Measurements from ENCODE around the gene AXIN1. TPM values are rescaled to one million over a fixed set of nuclear protein-coding genes. Genes with fewer than 3 reads are reported as not detected.
"Not testable (repeated sequence)": the region's sequence is repeated elsewhere in the genome, so short reads cannot be mapped to it uniquely, and the experiment has no call there.

The AXIN1 gene
- total RNA-seq, 1 donor from 2014 or later: 19.4 TPM

DNA sequence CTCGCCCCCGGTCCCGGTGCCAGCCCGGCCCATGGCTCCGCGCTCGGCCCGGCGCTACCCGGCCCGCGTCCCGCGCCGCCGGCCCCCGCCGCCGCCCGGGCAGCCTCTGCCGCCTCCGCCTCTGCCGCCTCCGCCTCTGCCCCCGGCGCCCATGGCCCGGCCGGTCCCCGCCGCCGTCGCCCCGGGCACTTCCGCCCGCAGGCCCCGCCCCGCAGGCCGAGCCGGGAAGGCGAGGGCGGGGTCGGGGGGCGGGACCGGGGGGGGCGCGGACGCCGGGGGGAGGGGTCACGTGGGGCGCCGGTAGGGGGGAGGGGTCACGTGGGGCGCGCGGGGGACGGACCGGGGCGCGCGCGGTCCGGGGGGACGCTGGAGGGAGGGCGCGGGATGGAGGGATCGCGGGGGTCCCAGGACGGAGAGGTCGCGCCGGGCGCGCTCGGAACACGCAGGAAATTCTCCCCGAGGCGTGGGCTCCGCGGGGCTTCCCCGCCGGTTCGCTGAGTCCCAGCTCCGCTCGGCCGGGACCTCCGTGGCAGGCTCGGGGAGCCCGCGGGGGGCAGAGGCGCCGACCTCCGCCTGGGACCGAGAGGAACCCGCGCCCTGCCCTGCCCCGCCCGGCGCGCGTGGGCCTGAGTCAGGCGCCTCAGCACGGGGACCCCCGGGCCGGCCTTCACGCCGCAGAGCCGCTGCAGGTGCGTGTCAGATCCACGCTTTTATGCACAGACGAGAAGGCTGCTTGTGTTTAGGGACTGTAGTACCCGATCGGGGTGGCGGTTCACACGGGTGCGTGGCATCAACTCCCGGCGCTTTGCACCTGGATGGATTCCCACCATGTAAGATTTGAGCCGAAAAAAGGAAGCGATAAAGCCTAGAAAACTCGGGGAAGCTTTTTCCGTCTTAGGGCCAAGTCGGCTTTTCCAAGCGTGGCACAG is 29.5 kb upstream of the AXIN1 start, which contains the start of gene PGAP6:
PGAP6 (minus strand) TSS at position 190 of the 929 bp plus-strand sequence; CDS start at position 33, 157 bp downstream.
- no peak for DNase-seq (ENCODE audit: low spot score)

- DNase-seq (ENCODE audit: low spot score): no peak
These were observed 28.7 kb upstream of the AXIN1 start for GRCh38 chr16:381012-381788.

GRCh38 chr16:380762-381011 is 28.2 kb upstream of the AXIN1 start:
- no peak for DNase-seq (ENCODE audit: low spot score)

DNA sequence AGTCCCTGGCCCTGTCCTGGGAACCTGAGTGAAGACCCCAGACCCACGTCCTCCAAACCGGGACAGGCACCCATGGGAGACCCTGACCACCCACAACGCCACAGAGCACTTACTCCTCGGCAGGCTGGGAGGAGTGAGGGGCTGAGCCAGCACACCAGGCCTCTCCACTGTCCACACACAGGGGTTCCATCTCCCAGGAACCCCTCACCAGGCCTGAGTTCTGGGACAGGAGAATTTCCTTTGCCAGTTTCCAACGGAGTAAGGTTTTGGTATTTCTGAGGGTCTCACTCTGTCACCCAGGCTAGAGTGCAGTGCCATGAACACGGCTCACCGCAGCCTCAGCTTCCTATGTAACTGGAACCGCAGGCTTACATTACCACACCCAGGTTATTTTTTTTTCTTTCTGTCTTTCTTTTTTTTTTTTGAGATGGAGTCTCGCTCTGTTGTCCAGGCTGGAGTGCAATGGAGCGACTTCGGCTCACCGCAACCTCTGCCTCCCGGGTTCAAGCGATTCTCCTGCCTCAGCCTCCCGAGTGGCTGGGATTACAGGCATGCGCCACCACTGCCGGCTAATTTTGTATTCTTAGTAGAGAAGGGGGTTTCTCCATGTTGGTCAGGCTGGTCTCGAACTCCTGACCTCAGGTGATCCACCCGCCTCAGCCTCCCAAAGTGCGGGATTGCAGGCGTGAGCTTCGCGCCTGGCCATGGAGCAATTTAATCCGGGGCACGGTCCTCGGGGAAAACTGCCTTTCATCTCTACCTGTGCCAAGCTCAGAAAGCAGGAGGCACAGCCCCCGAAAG is 27.6 kb upstream of the AXIN1 start:
- DNase-seq (ENCODE audit: low spot score): no peak

GRCh38 chr16:379183-379960 is 26.8 kb upstream of the AXIN1 start:
- DNase-seq (ENCODE audit: low spot score): no peak

DNA sequence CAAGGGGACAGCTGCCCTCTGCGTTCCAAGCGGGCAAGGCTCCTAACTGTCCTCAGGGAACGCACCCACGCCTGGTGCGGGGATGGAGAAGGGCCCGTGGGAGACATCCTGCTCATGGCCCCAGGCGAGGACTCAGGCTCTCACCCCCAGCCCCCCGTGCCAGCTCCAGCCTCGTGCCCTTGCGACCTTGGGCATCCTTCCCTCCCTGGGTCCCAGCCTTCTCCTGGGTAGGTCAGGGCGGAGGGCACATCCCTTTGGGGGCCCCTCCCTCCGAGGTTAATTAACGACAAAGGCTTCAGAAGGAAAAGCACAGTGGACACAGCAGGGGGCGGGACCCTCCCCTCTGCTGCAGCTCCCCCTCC is 26.3 kb upstream of the AXIN1 start:
- DNase-seq (ENCODE audit: low spot score): no peak

DNA sequence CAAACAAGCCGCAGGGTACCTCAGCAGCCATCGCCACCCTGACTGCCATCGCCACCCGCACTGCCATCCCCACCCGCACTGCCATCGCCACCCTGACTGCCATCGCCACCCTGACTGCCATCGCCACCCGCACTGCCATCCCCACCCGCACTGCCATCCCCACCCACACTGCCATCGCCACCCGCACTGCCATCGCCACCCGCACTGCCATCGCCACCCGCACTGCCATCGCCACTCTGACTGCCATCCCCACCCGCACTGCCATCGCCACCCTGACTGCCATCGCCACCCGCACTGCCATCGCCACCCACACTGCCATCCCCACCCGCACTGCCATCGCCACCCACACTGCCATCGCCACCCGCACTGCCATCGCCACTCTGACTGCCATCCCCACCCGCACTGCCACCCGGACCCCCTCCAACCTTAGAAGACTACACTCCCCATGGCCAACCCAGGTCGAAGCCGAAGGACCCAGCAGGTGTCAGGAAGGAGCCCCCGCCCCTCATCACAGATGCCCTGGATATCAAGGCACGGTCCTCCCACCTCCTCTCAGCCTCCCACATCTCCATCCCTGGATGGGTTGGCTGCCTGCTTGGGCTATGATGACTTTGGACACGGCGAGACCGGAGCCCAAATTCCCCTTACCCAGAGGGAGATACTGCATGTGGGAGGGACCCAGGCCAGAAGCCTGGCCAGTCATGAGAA is 25.7 kb upstream of the AXIN1 start:
- DNase-seq (ENCODE audit: low spot score): not testable (repeated sequence)

GRCh38 chr16:377419-377951 is 25.0 kb upstream of the AXIN1 start:
- DNase-seq (ENCODE audit: low spot score): no peak

- DNase-seq (ENCODE audit: low spot score): no peak
These were observed 24.4 kb upstream of the AXIN1 start for GRCh38 chr16:376817-377418.

- DNase-seq (ENCODE audit: low spot score): no peak
These were observed 23.6 kb upstream of the AXIN1 start for GRCh38 chr16:375927-376816.

- DNase-seq (ENCODE audit: low spot score): no peak
These were observed 22.7 kb upstream of the AXIN1 start for GRCh38 chr16:375212-375611.

GRCh38 chr16:374616-374926 is 22.0 kb upstream of the AXIN1 start:
- no peak for DNase-seq (ENCODE audit: low spot score)

DNA sequence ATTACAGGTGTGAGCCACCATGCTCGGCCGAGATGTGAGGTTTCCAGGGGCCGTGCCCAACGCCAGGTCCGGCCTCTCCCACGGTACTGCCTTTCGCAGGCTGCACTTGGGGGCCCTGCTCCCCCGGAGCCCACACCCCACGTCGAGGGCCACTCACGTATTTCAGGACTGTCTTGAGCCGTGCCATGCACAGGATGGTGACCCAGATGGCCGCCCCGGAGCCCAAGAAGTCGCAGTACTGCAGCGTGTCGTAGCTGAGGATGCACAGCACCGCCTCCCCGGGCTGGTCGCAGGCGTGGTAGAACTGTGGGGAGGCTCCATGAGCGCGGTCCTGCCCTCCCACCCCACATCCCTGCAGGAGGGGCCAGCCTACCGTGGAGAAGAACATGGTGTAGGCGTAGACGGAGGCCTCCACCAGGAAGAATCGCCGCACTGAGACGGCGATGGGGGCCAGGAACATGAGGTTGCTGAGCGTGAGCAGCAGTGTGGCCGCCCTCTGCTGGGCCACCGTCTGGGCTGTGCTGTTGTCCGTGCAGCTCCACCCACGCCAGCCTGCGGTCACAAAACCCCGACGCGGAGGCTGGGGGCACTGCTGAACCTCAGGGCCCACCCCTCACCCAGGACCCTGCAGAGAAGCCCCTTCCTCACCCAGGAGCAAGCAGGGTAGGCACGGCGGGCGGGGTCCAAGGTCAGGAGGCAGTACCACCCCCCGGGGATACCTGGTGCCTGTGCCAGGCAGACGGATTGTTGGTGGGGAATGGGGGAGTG is 21.5 kb upstream of the AXIN1 start:
- DNase-seq (ENCODE audit: low spot score): no peak

DNA sequence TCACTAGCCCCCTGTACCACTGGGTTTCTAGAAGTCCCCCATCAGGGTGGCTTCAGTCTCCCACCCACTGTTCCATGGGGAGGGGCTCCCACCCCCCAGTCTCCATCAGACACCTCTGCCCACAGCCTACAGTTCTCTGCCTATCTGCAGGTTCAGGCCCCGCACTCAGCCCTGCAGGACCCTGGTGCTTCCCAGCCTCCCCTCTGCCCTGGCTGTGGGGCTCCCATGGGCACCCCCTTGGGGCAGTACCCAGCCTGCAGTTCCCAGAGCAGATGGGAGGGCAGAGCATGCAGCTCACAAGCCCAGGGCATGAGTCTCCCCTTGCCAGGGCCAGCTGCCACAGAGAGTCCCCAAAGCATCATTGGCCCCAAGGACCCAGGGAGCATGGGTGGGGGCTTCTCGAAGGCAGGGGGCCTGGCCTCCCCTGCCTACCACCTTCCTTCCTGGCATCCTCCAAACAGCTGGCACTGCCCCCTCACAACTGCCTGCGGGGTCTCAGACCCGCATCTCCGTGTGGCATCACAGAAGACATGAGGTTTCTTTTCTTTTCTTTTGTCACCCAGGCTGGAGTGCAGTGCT is 20.6 kb upstream of the AXIN1 start:
- DNase-seq (ENCODE audit: low spot score): no peak

DNA sequence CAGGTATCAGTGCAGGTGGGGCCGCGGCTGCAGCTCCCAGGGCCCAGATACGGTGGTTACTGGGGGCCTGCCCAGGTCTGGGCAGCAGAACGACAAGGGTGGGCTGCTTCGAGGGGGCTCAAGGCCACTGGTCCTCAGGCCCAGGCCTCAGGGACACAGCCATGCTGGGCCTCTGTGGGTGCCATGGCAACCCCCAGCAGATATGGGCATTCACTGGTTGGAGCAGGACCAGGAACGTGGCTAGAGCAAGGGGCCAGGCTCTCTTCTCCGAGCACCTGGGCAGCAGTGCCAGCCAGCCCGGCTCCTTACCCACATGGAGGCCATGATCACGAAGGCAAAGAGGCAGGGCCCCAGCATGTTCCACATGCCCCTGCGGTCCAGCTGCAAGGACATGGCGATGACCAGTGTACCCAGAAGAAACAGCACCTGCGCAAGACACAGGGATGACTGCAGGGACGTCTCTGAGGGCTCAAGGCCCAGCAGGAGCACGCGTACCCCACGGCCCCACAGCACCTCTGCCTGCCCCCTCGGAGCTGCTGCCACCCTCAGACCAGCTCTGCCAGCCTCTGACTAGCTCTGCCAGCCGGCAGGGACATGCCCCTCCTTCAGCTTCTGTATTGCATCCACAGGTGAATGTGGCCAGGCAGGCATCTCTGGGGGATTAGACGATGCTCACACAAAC is 19.9 kb upstream of the AXIN1 start:
- DNase-seq (ENCODE audit: low spot score): no peak

GRCh38 chr16:371515-372301 is 19.2 kb upstream of the AXIN1 start:
- DNase-seq (ENCODE audit: low spot score): no peak

Measured in mesenteric fat pad (tissue), 1 donor.